ENCODE measurements around the gene CXADR. TPM values are rescaled to one million over a fixed set of nuclear protein-coding genes. Genes with fewer than 3 reads are reported as not detected.

The CXADR gene
- total RNA-seq, 1 donor from 2014 or later: 54.9 TPM

DNA sequence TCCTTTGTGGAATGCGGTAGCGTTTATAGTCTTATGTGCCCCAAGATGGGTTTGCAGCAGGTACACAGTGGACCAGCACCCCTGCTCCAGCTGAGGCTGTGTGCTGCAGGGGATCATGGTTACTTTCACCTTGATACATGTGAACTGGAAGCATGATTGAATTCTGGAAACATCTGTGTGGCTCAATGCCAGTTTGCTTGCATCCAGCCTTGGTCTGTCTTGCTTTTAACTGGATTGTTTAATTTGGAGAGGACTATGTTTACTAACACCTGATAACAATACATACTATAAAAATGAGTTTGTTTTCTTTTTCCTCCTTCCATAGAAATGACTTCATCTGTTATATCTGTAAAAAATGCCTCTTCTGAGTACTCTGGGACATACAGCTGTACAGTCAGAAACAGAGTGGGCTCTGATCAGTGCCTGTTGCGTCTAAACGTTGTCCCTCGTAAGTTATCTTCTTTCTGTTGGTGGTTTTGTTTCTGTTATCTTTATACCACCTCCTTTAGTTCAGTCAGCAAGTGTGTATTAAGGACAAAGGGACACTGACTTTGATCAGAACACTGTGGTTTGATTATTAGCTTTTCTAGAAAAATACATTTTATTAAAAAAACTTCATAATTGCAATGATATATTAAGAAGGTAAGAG lies 47.7 kb downstream of the CXADR start:
- Mint-ChIP-seq H3K9me3 (ENCODE audit: unreplicated experiment) (no peaks in the 10 kb centered on the region), H3K4me3 (ENCODE audit: unreplicated experiment) (no peak overlapping the region), H3K27ac (ENCODE audit: unreplicated experiment) (no peak overlapping the region), H3K4me1 (ENCODE audit: low read depth, unreplicated experiment) (peaks cover 4% of the 10 kb centered on the region), H3K27me3 (ENCODE audit: unreplicated experiment) (no peaks in the 10 kb centered on the region), H3K36me3 (ENCODE audit: unreplicated experiment) (no peaks in the 10 kb centered on the region)
- DNase-seq: no peak
- TF ChIP-seq, protein P1, sequence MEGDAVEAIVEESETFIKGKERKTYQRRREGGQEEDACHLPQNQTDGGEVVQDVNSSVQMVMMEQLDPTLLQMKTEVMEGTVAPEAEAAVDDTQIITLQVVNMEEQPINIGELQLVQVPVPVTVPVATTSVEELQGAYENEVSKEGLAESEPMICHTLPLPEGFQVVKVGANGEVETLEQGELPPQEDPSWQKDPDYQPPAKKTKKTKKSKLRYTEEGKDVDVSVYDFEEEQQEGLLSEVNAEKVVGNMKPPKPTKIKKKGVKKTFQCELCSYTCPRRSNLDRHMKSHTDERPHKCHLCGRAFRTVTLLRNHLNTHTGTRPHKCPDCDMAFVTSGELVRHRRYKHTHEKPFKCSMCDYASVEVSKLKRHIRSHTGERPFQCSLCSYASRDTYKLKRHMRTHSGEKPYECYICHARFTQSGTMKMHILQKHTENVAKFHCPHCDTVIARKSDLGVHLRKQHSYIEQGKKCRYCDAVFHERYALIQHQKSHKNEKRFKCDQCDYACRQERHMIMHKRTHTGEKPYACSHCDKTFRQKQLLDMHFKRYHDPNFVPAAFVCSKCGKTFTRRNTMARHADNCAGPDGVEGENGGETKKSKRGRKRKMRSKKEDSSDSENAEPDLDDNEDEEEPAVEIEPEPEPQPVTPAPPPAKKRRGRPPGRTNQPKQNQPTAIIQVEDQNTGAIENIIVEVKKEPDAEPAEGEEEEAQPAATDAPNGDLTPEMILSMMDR (IDR thresholded peaks at IDR 0.05; ENCODE audit: partially characterized antibody, unreplicated experiment): no peak

DNA sequence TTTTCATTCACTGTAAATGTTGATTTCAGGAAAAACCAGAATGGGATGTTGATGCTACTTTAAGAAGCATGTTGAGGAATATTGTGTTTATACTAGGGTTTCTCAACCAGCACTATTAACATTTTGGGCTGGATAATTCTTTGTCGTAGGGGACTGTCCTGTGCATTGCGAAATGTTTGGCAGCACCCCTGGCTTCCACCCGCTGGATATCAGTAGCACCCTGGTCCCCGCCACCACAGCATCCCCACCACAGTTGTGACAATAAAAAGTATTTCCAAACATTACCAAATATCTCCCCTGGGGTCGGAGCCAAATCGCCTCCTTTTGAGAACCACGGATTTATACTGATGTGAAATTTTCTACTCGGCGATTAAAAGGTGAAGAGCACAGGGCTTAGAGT lies 57.9 kb downstream of the CXADR start:
- DNase-seq: no peak
- no peaks in the 10 kb centered on the region for H3K27me3 Mint-ChIP-seq (ENCODE audit: unreplicated experiment)
- no peak overlapping the region for H3K27ac Mint-ChIP-seq (ENCODE audit: unreplicated experiment)
- H3K4me3 Mint-ChIP-seq (ENCODE audit: unreplicated experiment): no peak overlapping the region
- no peaks in the 10 kb centered on the region for H3K36me3 Mint-ChIP-seq (ENCODE audit: unreplicated experiment)
- H3K9me3 Mint-ChIP-seq (ENCODE audit: unreplicated experiment): no peaks in the 10 kb centered on the region
- H3K4me1 Mint-ChIP-seq (ENCODE audit: low read depth, unreplicated experiment): peaks cover 6% of the 10 kb centered on the region
- TF ChIP-seq, protein P1 (IDR thresholded peaks at IDR 0.05; ENCODE audit: partially characterized antibody, unreplicated experiment): no peak

DNA sequence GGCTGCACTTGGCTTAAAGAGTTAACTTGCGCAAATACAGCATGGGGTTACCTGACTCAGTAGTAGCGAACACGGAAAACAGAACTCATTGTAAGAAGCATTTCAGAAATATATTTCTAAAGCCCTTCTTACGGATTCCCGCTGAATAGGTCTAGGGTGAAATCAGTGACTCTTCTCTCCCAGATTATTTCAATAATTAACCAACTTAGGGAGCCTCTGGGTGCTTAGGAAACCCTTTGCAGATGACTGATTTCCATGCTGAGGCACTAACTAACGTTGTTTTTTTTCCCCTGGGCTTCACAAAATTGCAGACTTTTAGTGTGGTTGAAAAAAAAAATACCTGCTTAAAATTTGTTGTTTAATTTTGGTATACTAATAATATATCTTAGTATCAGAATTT lies 59.6 kb downstream of the CXADR start:
- Mint-ChIP-seq H3K36me3 (ENCODE audit: unreplicated experiment) (no peaks in the 10 kb centered on the region), H3K9me3 (ENCODE audit: unreplicated experiment) (no peaks in the 10 kb centered on the region), H3K4me3 (ENCODE audit: unreplicated experiment) (no peak overlapping the region), H3K27ac (ENCODE audit: unreplicated experiment) (no peak overlapping the region), H3K4me1 (ENCODE audit: low read depth, unreplicated experiment) (peaks cover 6% of the 10 kb centered on the region), H3K27me3 (ENCODE audit: unreplicated experiment) (no peaks in the 10 kb centered on the region)
- DNase-seq: no peak
- TF ChIP-seq, protein P1 (IDR thresholded peaks at IDR 0.05; ENCODE audit: partially characterized antibody, unreplicated experiment): no peak

DNA sequence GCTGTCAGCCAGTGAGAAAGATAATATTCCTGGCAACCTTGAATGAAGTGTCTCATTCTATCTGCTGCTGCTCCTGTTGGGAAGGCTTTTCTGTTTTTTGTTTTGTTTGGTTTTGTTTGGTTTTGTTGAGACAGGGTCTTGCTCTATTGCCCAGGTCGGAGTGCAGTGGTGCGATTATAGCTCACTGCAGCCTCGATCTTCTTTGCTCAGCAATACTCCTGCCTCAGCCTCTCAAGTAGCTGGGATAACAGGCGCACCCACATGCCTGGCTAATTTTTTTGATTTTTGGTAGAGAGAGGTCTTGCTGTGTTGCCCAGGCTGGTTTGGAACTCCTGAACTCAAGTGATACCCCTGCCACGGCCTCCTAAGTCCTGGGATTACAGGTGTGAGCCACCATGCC lies 62.2 kb downstream of the CXADR start:
- no peak overlapping the region for H3K27ac Mint-ChIP-seq (ENCODE audit: unreplicated experiment)
- TF ChIP-seq, protein P1 (IDR thresholded peaks at IDR 0.05; ENCODE audit: partially characterized antibody, unreplicated experiment): no peak
- no peaks in the 10 kb centered on the region for H3K27me3 Mint-ChIP-seq (ENCODE audit: unreplicated experiment)
- H3K4me1 Mint-ChIP-seq (ENCODE audit: low read depth, unreplicated experiment): peaks cover 2% of the 10 kb centered on the region
- no peak for DNase-seq
- H3K9me3 Mint-ChIP-seq (ENCODE audit: unreplicated experiment): no peaks in the 10 kb centered on the region
- no peak overlapping the region for H3K4me3 Mint-ChIP-seq (ENCODE audit: unreplicated experiment)
- H3K36me3 Mint-ChIP-seq (ENCODE audit: unreplicated experiment): no peaks in the 10 kb centered on the region

DNA sequence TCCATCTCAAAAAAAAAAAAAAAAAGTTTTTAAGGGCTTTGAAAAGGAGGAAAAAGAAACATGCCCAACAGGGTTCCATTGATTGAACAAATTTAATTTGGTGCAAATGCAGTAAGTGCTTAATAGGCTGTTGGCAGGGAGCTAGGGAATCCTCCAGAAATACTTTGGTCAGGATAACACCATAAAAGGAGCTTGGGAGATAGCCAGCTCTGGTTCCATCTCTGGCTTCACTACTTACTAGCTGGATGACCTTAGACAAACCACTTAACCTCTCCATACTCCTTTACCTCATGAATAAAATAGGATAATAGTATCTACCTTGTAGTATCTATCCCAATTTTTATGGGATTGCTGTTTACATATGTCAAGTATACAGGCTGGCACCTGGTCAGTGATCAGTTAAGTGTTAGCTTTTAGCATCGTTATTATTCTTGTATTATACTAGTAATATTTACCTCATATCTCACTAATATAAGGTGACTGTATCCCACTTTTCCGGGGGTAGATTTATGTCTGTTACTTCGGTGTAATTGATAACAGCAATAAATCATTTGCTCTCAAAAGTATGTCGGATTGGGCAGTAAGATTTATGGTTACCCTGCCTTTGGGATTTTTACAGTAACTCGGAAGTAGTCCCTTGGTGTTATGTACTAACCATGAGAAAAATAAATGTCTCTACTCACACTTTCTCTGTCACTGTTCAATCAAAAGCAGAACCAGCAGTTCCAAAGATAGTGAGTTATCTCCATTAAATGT lies 63.4 kb downstream of the CXADR start:
- DNase-seq: no peak
- TF ChIP-seq, protein P1 (IDR thresholded peaks at IDR 0.05; ENCODE audit: partially characterized antibody, unreplicated experiment): no peak
- H3K4me3 Mint-ChIP-seq (ENCODE audit: unreplicated experiment): no peak overlapping the region
- no peaks in the 10 kb centered on the region for H3K9me3 Mint-ChIP-seq (ENCODE audit: unreplicated experiment)
- H3K36me3 Mint-ChIP-seq (ENCODE audit: unreplicated experiment): no peaks in the 10 kb centered on the region
- H3K27ac Mint-ChIP-seq (ENCODE audit: unreplicated experiment): no peak overlapping the region
- no peaks in the 10 kb centered on the region for H3K4me1 Mint-ChIP-seq (ENCODE audit: low read depth, unreplicated experiment)
- H3K27me3 Mint-ChIP-seq (ENCODE audit: unreplicated experiment): no peaks in the 10 kb centered on the region

All from glutamatergic neuron (in vitro differentiated cells).